ENCODE measurements around the gene OR2W1.

The OR2W1 gene

DNA sequence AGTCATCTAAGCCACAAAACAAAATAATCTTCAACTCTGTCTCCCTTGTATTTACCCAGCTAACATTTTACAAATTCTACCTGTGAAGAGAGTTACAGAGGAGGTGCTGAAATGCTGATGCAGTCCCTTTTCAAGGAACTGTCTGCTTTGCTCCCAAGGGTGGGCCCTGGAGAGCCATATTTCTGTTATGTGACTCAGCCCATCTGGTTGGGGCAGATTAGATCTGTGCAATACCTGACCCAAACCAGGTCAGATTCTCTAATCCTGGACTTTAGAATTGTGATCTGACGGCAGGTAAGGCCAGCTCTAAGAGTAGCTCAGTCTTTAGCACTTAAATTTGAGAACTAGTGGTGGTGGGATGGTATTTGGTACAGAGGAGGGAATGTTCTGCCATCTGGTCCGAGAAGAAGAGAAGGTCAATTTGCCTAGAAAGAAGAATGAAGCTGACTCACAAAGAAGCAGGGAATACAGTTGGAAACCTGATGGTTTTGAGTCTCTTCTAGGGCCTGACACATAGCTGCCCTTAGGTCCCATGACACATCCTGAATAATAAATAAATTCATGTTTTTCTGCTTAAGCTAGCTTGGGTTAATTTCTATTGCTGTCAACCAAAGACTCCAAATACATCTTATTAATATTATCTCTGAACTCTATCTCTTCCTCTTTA, 48.0 kb downstream of the OR2W1 start:
- DNase-seq (ENCODE audit: low read depth), result no peak

- no peak for DNase-seq (ENCODE audit: low read depth)
These were observed 49.8 kb downstream of the OR2W1 start for GRCh38 chr6:28995093-28995650.
